Astrocyte (in vitro differentiated cells and primary cell): ENCODE measurements around the gene TNFRSF17. TPM values are rescaled to one million over a fixed set of nuclear protein-coding genes. Genes with fewer than 3 reads are reported as not detected.

ENCODE experiments used
- DNase-seq: peaks from one replicate; pipeline ENCODE4 v3.0.0-alpha.2; 2010; ENCODE audit warnings: low read depth
- FAIRE-seq: peaks from 2 replicates; lab custom pipeline; 2011; peaks lifted over from hg19 to GRCh38; lab: Jason Lieb, UNC
- H2AFZ ChIP-seq: 2 replicates; pipeline ENCODE4 v1.6.0; 2012; ENCODE audit warnings: low read depth, low read length, inconsistent platforms
- H3K27ac ChIP-seq: 2 replicates; pipeline ENCODE4 v1.5.1; 2011; ENCODE audit warnings: low read depth, low read length, inconsistent platforms
- H3K27me3 ChIP-seq: 2 replicates; pipeline ENCODE4 v1.6.0; 2011; ENCODE audit warnings: low read length, inconsistent platforms; ENCODE audit not compliant: insufficient read depth
- H3K36me3 ChIP-seq: 2 replicates; pipeline ENCODE4 v1.5.1; 2011; ENCODE audit warnings: low read length, inconsistent platforms; ENCODE audit not compliant: insufficient read depth
- H3K4me1 ChIP-seq: 2 replicates; pipeline ENCODE4 v1.5.1; 2011; ENCODE audit warnings: low read length, inconsistent platforms; ENCODE audit not compliant: insufficient read depth
- H3K4me2 ChIP-seq: 2 replicates; pipeline ENCODE4 v1.6.0; 2012; ENCODE audit warnings: low read length, inconsistent platforms
- H3K4me3 ChIP-seq: 2 replicates; pipeline ENCODE4 v1.5.1; 2011; ENCODE audit warnings: low read depth, mild to moderate bottlenecking, low read length, inconsistent platforms; ENCODE audit not compliant: insufficient read depth
- H3K79me2 ChIP-seq: 2 replicates; pipeline ENCODE4 v1.6.0; 2012; ENCODE audit warnings: mild to moderate bottlenecking, low read length, inconsistent platforms; ENCODE audit not compliant: insufficient read depth
- H3K9ac ChIP-seq: 2 replicates; pipeline ENCODE4 v1.6.0; 2012; ENCODE audit warnings: mild to moderate bottlenecking, low read length, inconsistent platforms
- H3K9me3 ChIP-seq: 2 replicates; pipeline ENCODE4 v1.5.1; 2012; ENCODE audit warnings: low read depth, mild to moderate bottlenecking, low read length, inconsistent platforms; ENCODE audit not compliant: insufficient read depth
- H4K20me1 ChIP-seq: 2 replicates; pipeline ENCODE4 v1.6.0; 2012; ENCODE audit warnings: low read length, inconsistent platforms; ENCODE audit not compliant: insufficient read depth
- H3K27ac Mint-ChIP-seq: one replicate; pipeline ENCODE4 v1.8.0; 2021; ENCODE audit warnings: mild to moderate bottlenecking, mixed read lengths; ENCODE audit not compliant: unreplicated experiment
- H3K27me3 Mint-ChIP-seq: one replicate; pipeline ENCODE4 v1.8.0; 2021; ENCODE audit warnings: low read depth, mixed read lengths; ENCODE audit not compliant: unreplicated experiment
- H3K36me3 Mint-ChIP-seq: one replicate; pipeline ENCODE4 v1.8.0; 2021; ENCODE audit warnings: low read depth, mixed read lengths; ENCODE audit not compliant: unreplicated experiment
- H3K4me1 Mint-ChIP-seq: one replicate; pipeline ENCODE4 v1.8.0; 2021; ENCODE audit warnings: low read depth, mixed read lengths; ENCODE audit not compliant: unreplicated experiment
- H3K4me3 Mint-ChIP-seq: one replicate; pipeline ENCODE4 v1.8.0; 2021; ENCODE audit warnings: mild to moderate bottlenecking, moderate library complexity, mixed read lengths; ENCODE audit not compliant: unreplicated experiment
- H3K9me3 Mint-ChIP-seq: one replicate; pipeline ENCODE4 v1.8.0; 2021; ENCODE audit warnings: mild to moderate bottlenecking, mixed read lengths; ENCODE audit not compliant: unreplicated experiment
- EZH2 ChIP-seq: IDR thresholded peaks from 2 replicates; pipeline ENCODE4 v1.6.1; 2012; ENCODE audit warnings: mild to moderate bottlenecking, low read length, inconsistent platforms; ENCODE audit not compliant: insufficient read depth
- total RNA-seq: library from RNA; stranded (reverse); gene quantifications from 2 replicates; pipeline ENCODE4 v1.2.1, GENCODE V29; 2021
- TF ChIP-seq, protein P1 (sequence below): IDR thresholded peaks from 2 replicates; pipeline ENCODE4 v1.5.1; 2011; ENCODE audit warnings: low read depth, mild to moderate bottlenecking, inconsistent platforms, low read length, moderate library complexity; ENCODE audit not compliant: insufficient read depth

TNFRSF17 gene
- total RNA-seq, 1 donor from 2014 or later: not detected

DNA sequence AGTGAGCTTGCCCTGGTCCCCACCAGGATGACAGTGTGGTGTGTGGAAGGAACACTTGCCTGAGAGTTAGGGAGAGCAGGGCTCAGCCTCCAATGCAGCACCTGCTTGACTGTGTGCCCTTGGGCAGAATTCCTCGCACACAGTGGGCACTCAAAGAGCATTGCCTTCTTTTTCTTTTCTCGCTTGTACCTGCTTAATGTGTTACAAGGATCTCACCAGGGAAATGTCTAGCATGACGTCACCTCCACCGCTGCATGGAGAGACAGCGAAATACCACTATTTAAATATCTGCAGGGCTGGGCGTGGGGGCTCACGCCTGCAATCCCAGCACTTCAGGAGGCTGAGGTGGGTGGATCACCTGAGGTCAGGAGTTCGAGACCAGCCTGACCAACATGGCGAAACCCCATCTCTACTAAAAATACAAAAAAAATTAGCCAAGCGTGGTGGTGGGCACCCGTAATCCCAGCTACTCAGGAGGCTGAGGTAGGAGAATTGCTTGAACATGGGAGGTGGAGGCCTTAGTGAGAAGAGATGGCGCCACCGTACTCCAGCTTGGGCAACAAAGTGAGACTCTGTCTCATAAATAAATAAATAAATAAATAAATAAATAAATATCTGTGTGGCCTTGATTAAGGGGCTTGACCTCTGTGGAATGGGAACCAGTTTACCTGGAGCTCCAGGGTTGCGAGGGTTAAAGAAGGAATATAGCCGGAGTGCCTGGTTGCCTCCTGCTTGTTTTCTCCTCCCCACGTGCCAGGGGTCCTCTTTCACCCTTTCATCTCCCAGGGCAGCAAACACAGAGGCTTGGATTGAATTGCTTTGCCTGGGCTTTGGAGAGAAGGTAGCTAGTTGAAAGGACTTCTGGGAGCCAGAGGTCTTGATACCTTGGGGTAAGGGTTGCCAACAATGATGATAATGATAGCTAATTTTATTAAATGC, 27.8 kb downstream of the TNFRSF17 start:
- Histone ChIP-seq H3K4me3 (no peak overlapping the region), H3K27me3 (no peaks in the 10 kb centered on the region), H2AFZ (no peak overlapping the region), H4K20me1 (peaks cover 44% of the 10 kb centered on the region), H3K36me3 (peaks cover 3% of the 10 kb centered on the region), H3K4me2 (no peak overlapping the region), H3K27ac (no peak overlapping the region), H3K4me1 (no peaks in the 10 kb centered on the region), H3K9ac (no peak overlapping the region), H3K9me3 (no peaks in the 10 kb centered on the region), H3K79me2 (peaks cover 10% of the 10 kb centered on the region)
- DNase-seq (no peak), FAIRE-seq (no peak)
- Mint-ChIP-seq H3K27ac (no peak overlapping the region), H3K4me3 (no peak overlapping the region), H3K36me3 (peaks cover 4% of the 10 kb centered on the region), H3K9me3 (no peaks in the 10 kb centered on the region), H3K4me1 (peaks cover 9% of the 10 kb centered on the region), H3K27me3 (no peaks in the 10 kb centered on the region)
- TF ChIP-seq EZH2: no peak
- TF ChIP-seq, protein P1, sequence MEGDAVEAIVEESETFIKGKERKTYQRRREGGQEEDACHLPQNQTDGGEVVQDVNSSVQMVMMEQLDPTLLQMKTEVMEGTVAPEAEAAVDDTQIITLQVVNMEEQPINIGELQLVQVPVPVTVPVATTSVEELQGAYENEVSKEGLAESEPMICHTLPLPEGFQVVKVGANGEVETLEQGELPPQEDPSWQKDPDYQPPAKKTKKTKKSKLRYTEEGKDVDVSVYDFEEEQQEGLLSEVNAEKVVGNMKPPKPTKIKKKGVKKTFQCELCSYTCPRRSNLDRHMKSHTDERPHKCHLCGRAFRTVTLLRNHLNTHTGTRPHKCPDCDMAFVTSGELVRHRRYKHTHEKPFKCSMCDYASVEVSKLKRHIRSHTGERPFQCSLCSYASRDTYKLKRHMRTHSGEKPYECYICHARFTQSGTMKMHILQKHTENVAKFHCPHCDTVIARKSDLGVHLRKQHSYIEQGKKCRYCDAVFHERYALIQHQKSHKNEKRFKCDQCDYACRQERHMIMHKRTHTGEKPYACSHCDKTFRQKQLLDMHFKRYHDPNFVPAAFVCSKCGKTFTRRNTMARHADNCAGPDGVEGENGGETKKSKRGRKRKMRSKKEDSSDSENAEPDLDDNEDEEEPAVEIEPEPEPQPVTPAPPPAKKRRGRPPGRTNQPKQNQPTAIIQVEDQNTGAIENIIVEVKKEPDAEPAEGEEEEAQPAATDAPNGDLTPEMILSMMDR: no peak

DNA sequence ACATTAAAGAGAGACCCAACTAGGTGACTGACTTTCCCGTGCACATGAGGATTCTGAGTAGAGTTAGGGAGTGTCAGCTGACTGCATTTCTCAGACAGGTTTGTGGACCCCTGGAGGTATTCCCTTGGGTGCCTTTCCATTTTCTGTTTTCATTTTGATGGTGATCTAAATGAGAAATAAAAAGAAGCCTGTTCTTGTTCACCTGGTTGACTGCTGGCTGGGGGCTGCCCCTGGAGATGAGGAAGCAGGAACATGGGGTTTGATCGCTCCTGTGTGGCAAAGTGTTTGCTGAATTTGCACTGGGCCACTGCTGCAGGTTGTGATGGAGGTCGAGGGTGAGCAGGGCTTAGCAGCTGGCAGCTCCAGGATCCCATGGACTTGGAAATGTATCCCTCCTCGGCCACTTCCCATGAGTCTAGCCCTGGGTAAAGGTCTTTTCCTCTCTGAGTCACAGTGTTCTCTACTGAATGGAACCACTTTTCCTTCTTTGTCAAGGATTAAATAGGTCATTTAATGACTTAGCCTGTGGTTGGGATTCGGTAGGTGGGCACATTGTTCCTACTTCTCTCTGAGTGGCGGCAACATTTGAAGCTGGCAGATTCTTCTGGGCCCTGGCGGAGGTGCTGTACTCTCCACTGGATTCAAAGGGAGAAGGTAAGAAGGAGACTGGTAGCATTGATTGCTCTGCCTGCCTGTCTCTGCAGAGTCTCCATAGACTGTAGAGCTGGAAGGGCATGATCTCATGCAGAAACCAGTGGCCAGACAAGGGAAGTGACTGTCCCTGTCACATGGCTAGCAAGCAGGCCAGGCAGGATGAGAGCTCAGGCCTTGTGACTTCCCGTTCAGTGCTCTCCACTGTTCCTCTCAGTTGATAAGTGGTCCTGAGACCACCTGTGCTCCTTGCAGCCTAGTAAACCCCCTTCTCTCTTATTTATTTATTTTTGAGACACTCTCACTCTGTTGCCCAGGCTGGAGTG, 29.4 kb downstream of the TNFRSF17 start:
- Mint-ChIP-seq H3K36me3 (peaks cover 12% of the 10 kb centered on the region), H3K4me1 (peaks cover 9% of the 10 kb centered on the region), H3K27me3 (no peaks in the 10 kb centered on the region), H3K4me3 (no peak overlapping the region), H3K27ac (no peak overlapping the region), H3K9me3 (no peaks in the 10 kb centered on the region)
- Histone ChIP-seq H4K20me1 (peaks cover 50% of the 10 kb centered on the region), H3K9ac (no peak overlapping the region), H2AFZ (no peak overlapping the region), H3K27me3 (no peaks in the 10 kb centered on the region), H3K4me1 (no peaks in the 10 kb centered on the region), H3K4me2 (no peak overlapping the region), H3K27ac (no peak overlapping the region), H3K9me3 (no peaks in the 10 kb centered on the region), H3K4me3 (no peak overlapping the region), H3K36me3 (peaks cover 3% of the 10 kb centered on the region), H3K79me2 (peaks cover 10% of the 10 kb centered on the region)
- TF ChIP-seq EZH2: no peak
- TF ChIP-seq, protein P1: no peak
- DNase-seq (no peak), FAIRE-seq (no peak)
